GM23248 (cell line): ENCODE data around the gene OPHN1. TPM values are rescaled to one million over a fixed set of nuclear protein-coding genes. Genes with fewer than 3 reads are reported as not detected.

ENCODE experiments used
- DNase-seq: peaks from one replicate; pipeline ENCODE4 v3.0.0-alpha.2; 2015
- H2AFZ ChIP-seq: fragments of 200-600 bp; sonication (generic); 2 replicates; pipeline ENCODE4 v1.6.1; 2016; ENCODE audit warnings: antibody characterized with exemption
- H3F3A ChIP-seq: fragments of 200-600 bp; sonication (generic); 2 replicates; pipeline ENCODE4 v1.6.1; 2016; ENCODE audit warnings: mild to moderate bottlenecking, antibody characterized with exemption, mixed run types; ENCODE audit not compliant: insufficient read depth
- H3K27ac ChIP-seq: fragments of 200-600 bp; sonication (generic); 2 replicates; pipeline ENCODE4 v1.5.1; 2016; ENCODE audit warnings: mild to moderate bottlenecking
- H3K27me3 ChIP-seq: fragments of 200-600 bp; sonication (generic); replicated peaks from 2 replicates; pipeline ENCODE4 v1.6.1; 2016; ENCODE audit warnings: mild to moderate bottlenecking; ENCODE audit not compliant: insufficient read depth
- H3K36me3 ChIP-seq: fragments of 200-600 bp; sonication (generic); 2 replicates; pipeline ENCODE4 v1.6.1; 2016; ENCODE audit warnings: low read depth, mild to moderate bottlenecking
- H3K4me1 ChIP-seq: fragments of 200-600 bp; sonication (generic); 2 replicates; pipeline ENCODE4 v1.6.1; 2016; ENCODE audit warnings: mild to moderate bottlenecking; ENCODE audit not compliant: insufficient read depth
- H3K4me2 ChIP-seq: fragments of 200-600 bp; sonication (generic); one replicate; pipeline ENCODE4 v1.6.1; 2016; ENCODE audit warnings: mild to moderate bottlenecking; ENCODE audit not compliant: unreplicated experiment
- H3K4me3 ChIP-seq: fragments of 200-600 bp; sonication (generic); 2 replicates; pipeline ENCODE4 v1.5.1; 2016; ENCODE audit warnings: mild to moderate bottlenecking
- H3K79me2 ChIP-seq: fragments of 200-600 bp; sonication (generic); 2 replicates; pipeline ENCODE4 v1.6.1; 2016; ENCODE audit warnings: mild to moderate bottlenecking; ENCODE audit not compliant: insufficient read depth
- H3K9ac ChIP-seq: fragments of 200-600 bp; sonication (generic); 2 replicates; pipeline ENCODE4 v1.6.1; 2016; ENCODE audit warnings: mild to moderate bottlenecking
- H3K9me2 ChIP-seq: fragments of 200-600 bp; sonication (generic); 2 replicates; pipeline ENCODE4 v1.6.1; 2016; ENCODE audit warnings: mixed run types, mild to moderate bottlenecking, moderate library complexity; ENCODE audit not compliant: insufficient read depth
- H3K9me3 ChIP-seq: fragments of 200-600 bp; sonication (generic); one replicate; pipeline ENCODE4 v1.6.1; 2017; ENCODE audit warnings: low read depth
- H4K20me1 ChIP-seq: fragments of 200-600 bp; sonication (generic); 2 replicates; pipeline ENCODE4 v1.6.0; 2016; ENCODE audit not compliant: insufficient read depth
- EZH2 ChIP-seq: fragments of 200-600 bp; sonication (generic); IDR thresholded peaks from 2 replicates; pipeline ENCODE4 v1.6.1; 2018; ENCODE audit warnings: antibody characterized with exemption, mild to moderate bottlenecking; ENCODE audit not compliant: insufficient read depth, poor library complexity, severe bottlenecking
- EZH2phosphoT487 ChIP-seq: fragments of 200-600 bp; sonication (generic); IDR thresholded peaks from 2 replicates; pipeline ENCODE4 v1.6.1; 2018; ENCODE audit warnings: antibody characterized with exemption, moderate library complexity, mild to moderate bottlenecking, low read depth; ENCODE audit not compliant: insufficient read depth
- WGBS, 2 experiments: methylation state at CpG; one replicate each; pipeline ENCODE4 v1.1.6; 2015 to 2017; ENCODE audit warnings: low lambda C conversion rate in 2 of 2, low coverage in 1 of 2; ENCODE audit errors: missing lambda C conversion rate in 2 of 2; 5-methylcytosine and 5-hydroxymethylcytosine counted together
- in situ Hi-C: fragments of 300-500 bp; cut with MboI; formaldehyde crosslinking; loops from 2 replicates; pipeline ENCODE4 v1.15.0; 2020
- polyA plus RNA-seq: library from polyadenylated mRNA; unstranded; fragments of >200 nt; fragmentation: Nextera tagmentation; extraction: Ambion mirVana; gene quantifications from 2 replicates; pipeline ENCODE4 v1.2.1, GENCODE V29; 2016
- total RNA-seq: library from RNA; depleted of rRNA; stranded (reverse); fragments of >200 nt; shearing (Covaris generic); gene quantifications from 2 replicates; pipeline ENCODE4 v1.2.3, GENCODE V29; 2014

The OPHN1 gene
- total and polyA plus RNA-seq, 2 experiments from 2014 or later = 4.3 to 4.5 TPM

DNA sequence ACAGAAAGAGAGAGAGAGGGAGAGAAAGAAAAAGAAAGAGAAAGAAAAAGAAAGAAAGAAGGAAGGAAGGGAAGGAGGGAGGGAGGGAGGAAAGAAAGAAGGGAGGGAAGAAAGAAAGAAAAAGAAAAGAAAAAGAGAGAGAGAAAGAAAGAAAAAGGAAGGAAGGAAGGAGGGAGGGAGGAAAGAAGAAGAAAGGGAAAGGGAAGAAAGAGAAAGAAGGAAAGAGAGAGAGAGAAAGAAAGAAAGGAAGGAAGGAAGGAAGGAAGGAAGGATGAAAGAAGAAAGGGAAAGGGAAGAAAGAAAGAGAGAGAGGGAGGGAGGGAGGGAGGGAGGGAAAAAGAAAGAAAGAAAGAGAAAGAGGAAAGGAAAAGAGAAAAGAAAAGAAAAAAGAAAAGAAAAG lies 10.8 kb downstream of the OPHN1 start:
- Histone ChIP-seq H3F3A (0 out of 2 replicates have a peak, but pooled peaks cover 6% of the 10 kb centered on the region), H4K20me1 (no peaks in the 10 kb centered on the region), H3K9ac (no peak overlapping the region), H3K9me2 (no peaks in the 10 kb centered on the region), H3K4me1 (peaks cover 20% of the 10 kb centered on the region), H3K4me2 (no peak overlapping the region), H3K9me3 (no peaks in the 10 kb centered on the region), H2AFZ (no peak overlapping the region), H3K79me2 (peaks cover 22% of the 10 kb centered on the region), H3K27ac (no peak overlapping the region), H3K27me3 (no peaks in the 10 kb centered on the region), H3K4me3 (no peak overlapping the region), H3K36me3 (no peaks in the 10 kb centered on the region)
- TF ChIP-seq EZH2phosphoT487 (no peak), EZH2 (no peak)
- no peak for DNase-seq
- in situ Hi-C loops = no loop called here

DNA sequence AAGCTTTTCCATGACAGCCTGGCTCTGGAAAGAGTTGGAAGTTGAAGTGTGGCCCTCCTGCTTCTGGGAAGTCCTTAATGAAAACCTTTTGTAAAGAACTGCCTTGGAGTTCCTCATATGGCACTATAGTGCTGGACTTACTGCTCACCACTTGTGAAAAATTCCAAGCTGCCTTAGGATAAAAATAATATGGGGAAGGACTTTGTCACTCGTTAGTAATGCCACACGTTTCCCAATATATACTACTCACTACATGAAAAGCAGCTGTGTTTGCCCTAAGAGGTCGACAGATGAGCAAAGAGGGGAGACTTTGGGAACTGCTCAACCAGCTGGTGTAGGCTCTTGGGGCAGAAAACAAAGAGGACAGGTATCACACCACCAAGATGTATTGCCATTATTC lies 11.7 kb downstream of the OPHN1 start:
- Histone ChIP-seq H3K79me2 (peaks cover 23% of the 10 kb centered on the region), H3F3A (0 out of 2 replicates have a peak, but pooled peaks cover 6% of the 10 kb centered on the region), H2AFZ (no peak overlapping the region), H3K4me3 (no peak overlapping the region), H3K9me3 (no peaks in the 10 kb centered on the region), H3K4me2 (no peak overlapping the region), H3K9me2 (no peaks in the 10 kb centered on the region), H3K36me3 (no peaks in the 10 kb centered on the region), H4K20me1 (no peaks in the 10 kb centered on the region), H3K27ac (no peak overlapping the region; the same call in 1 of the 2 replicates), H3K9ac (no peak overlapping the region), H3K27me3 (no peaks in the 10 kb centered on the region), H3K4me1 (peaks cover 20% of the 10 kb centered on the region)
- no peak for TF ChIP-seq EZH2phosphoT487
- no peak for TF ChIP-seq EZH2
- in situ Hi-C loops = no loop called here
- 0% methylated on average over 2 to 3 of the region's 3 CpGs for WGBS, 2 experiments
- DNase-seq = peak; percentile 63

DNA sequence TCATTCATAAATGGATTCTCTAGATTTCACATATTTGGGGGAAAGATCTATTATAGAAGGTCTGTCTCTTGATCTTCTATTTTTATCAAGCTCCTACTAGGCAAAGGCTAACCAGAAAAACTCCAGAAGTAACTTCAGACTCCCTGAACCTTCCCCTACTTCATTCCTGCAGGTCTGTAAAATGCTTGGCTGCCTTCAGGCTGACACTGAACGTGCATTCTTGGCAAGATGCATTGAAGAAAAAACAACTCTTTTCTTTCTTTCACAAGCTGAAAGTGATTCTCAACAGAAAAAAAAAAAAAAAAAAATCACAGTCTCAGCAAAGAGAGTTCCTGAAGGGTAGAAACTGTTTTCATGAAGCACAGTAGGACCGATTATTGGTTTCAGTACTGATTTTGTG lies 12.7 kb downstream of the OPHN1 start:
- DNase-seq = no peak
- Histone ChIP-seq H3K27ac (no peak overlapping the region), H3K36me3 (no peaks in the 10 kb centered on the region), H3K4me2 (no peak overlapping the region), H2AFZ (no peak overlapping the region), H3K9ac (no peak overlapping the region), H3K9me3 (no peaks in the 10 kb centered on the region), H3K4me3 (no peak overlapping the region), H3K79me2 (peaks cover 26% of the 10 kb centered on the region), H4K20me1 (no peaks in the 10 kb centered on the region), H3F3A (0 out of 2 replicates have a peak, but pooled peaks cover 6% of the 10 kb centered on the region), H3K27me3 (no peaks in the 10 kb centered on the region), H3K9me2 (no peaks in the 10 kb centered on the region), H3K4me1 (peaks cover 27% of the 10 kb centered on the region)
- TF ChIP-seq EZH2phosphoT487 = no peak
- TF ChIP-seq EZH2 = no peak
- in situ Hi-C loops = no loop called here
- WGBS, 2 experiments = 62 to 68% methylated on average over 2 of the region's 2 CpGs

DNA sequence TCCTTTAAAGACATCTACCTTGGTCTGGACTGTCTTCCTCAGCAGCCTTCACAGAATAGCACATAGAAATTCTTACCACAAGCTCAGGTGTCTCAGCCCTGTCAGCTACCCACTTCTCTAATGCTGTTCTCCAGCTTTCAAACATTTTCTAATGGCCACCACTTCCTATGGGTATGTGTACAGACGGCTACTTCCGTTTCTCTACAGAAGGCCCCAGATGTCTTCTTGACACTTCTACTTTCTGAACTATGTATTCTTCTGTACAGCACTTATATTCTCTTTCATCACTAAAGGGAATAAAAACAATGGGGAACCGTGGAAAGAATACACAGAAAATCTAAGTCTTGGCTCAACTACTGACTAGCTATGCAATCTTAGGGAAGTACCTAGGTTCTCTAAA lies 13.3 kb downstream of the OPHN1 start:
- no peak overlapping the region for H3K9ac ChIP-seq

DNA sequence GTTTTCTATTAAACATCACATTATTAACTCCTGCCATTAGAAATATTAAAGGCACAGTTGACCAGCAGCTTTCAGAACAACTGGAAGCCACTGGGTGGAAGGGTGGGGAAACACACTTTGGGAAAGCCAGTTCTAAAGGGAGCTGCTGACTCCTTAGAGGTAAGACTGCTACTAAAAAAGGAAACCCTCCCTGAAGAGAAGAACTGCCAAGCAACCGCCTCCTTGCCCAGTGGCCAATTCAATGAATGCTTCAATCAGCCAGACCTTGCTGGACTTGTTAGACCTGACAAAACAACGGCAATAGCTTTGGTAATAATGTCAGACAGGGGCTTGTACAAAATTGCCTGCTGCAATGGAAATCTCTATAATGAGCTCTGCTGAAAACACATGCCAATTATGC lies 15.6 kb downstream of the OPHN1 start:
- Histone ChIP-seq H4K20me1 (no peaks in the 10 kb centered on the region), H3K27ac (no peak overlapping the region), H3K4me2 (no peak overlapping the region), H3K9me2 (no peaks in the 10 kb centered on the region), H3K4me1 (peaks cover 34% of the 10 kb centered on the region), H3K4me3 (no peak overlapping the region), H3K27me3 (no peaks in the 10 kb centered on the region), H2AFZ (no peak overlapping the region), H3K79me2 (peaks cover 43% of the 10 kb centered on the region), H3F3A (0 out of 2 replicates have a peak, but pooled peaks cover 6% of the 10 kb centered on the region), H3K9ac (no peak overlapping the region), H3K9me3 (no peaks in the 10 kb centered on the region), H3K36me3 (no peaks in the 10 kb centered on the region)
- TF ChIP-seq EZH2phosphoT487 (no peak), EZH2 (no peak)
- in situ Hi-C loops = no loop called here
- 50 to 54% methylated on average over 2 of the region's 2 CpGs for WGBS, 2 experiments
- DNase-seq = no peak

More for the DNA sequence above, 13.3 kb downstream of the OPHN1 start:
- H3K4me3 ChIP-seq = no peak overlapping the region
- H3K9me2 ChIP-seq = no peaks in the 10 kb centered on the region
- no peak overlapping the region for H2AFZ ChIP-seq
- H3K79me2 ChIP-seq = peaks cover 27% of the 10 kb centered on the region
- H3F3A ChIP-seq = 0 out of 2 replicates have a peak, but pooled peaks cover 6% of the 10 kb centered on the region
- no peak overlapping the region for H3K4me2 ChIP-seq
- WGBS, 2 experiments = 90 to 95% methylated on average over 3 of the region's 3 CpGs
- no peaks in the 10 kb centered on the region for H3K27me3 ChIP-seq
- H3K36me3 ChIP-seq = no peaks in the 10 kb centered on the region
- in situ Hi-C loops = no loop called here
- H3K27ac ChIP-seq = no peak overlapping the region
- TF ChIP-seq EZH2 = no peak
- TF ChIP-seq EZH2phosphoT487 = no peak
- H3K9me3 ChIP-seq = no peaks in the 10 kb centered on the region
- peaks cover 33% of the 10 kb centered on the region for H3K4me1 ChIP-seq
- DNase-seq = no peak
- no peaks in the 10 kb centered on the region for H4K20me1 ChIP-seq
